NT2/D1 (cell line): ENCODE results near the gene TAOK1.

ENCODE experiments used
- SUZ12 ChIP-seq: IDR thresholded peaks from 2 replicates; pipeline ENCODE4 v1.6.1; 2011; ENCODE audit not compliant: insufficient read length, insufficient read depth; ENCODE audit errors: extremely low read depth
- YY1 ChIP-seq: IDR thresholded peaks from 2 replicates; pipeline ENCODE4 v1.6.1; 2011; ENCODE audit not compliant: insufficient read length, insufficient read depth
- ZNF274 ChIP-seq: IDR thresholded peaks from 2 replicates; pipeline ENCODE4 v1.6.1; 2011; ENCODE audit warnings: mild to moderate bottlenecking, low read depth, low read length

- TF ChIP-seq YY1 (no peak), ZNF274 (no peak), SUZ12 (no peak)
These were observed 178.4 kb downstream of the TAOK1 start, which contains the start of gene TP53I13 for GRCh38 chr17:29568331-29569244.
